ENCODE measurements around the gene TBC1D10A. TPM values are rescaled to one million over a fixed set of nuclear protein-coding genes. Genes with fewer than 3 reads are reported as not detected.
"Not testable (repeated sequence)": the region's sequence is repeated elsewhere in the genome, so short reads cannot be mapped to it uniquely, and the experiment has no call there.

Gene TBC1D10A
- polyA plus RNA-seq, 1 donor, result 16.9 TPM

GRCh38 chr22:30347255-30347892 is 20.6 kb upstream of the TBC1D10A start:
- H3K9me3 ChIP-seq (ENCODE audit: control insufficient read depth, low read depth, low read length), result no peaks in the 10 kb centered on the region
- H3K4me1 ChIP-seq (ENCODE audit: control insufficient read depth, insufficient read depth, low read length), result no peaks in the 10 kb centered on the region
- H3K27ac ChIP-seq (ENCODE audit: low read length), result no peak overlapping the region
- WGBS (ENCODE audit: insufficient coverage, low lambda C conversion rate), result 100% methylated on average over 2 of the region's 5 CpGs
- no peaks in the 10 kb centered on the region for H3K27me3 ChIP-seq (ENCODE audit: control insufficient read depth, insufficient read depth, low read length)
- H3K36me3 ChIP-seq (ENCODE audit: control insufficient read depth, insufficient read depth, low read length), result peaks cover 94% of the 10 kb centered on the region
- DNase-seq, result no peak
- no peak overlapping the region for H3K4me3 ChIP-seq (ENCODE audit: low read length)

- no peaks in the 10 kb centered on the region for H3K9me3 ChIP-seq (ENCODE audit: control insufficient read depth, low read depth, low read length)
- no peaks in the 10 kb centered on the region for H3K4me1 ChIP-seq (ENCODE audit: control insufficient read depth, insufficient read depth, low read length)
- WGBS (ENCODE audit: insufficient coverage, low lambda C conversion rate), result 100% methylated on average over 2 of the region's 13 CpGs
- no peaks in the 10 kb centered on the region for H3K27me3 ChIP-seq (ENCODE audit: control insufficient read depth, insufficient read depth, low read length)
- no peak for DNase-seq
- peaks cover 94% of the 10 kb centered on the region for H3K36me3 ChIP-seq (ENCODE audit: control insufficient read depth, insufficient read depth, low read length)
- H3K4me3 ChIP-seq (ENCODE audit: low read length), result no peak overlapping the region
- H3K27ac ChIP-seq (ENCODE audit: low read length), result no peak overlapping the region
Observed at GRCh38 chr22:30344447-30345200, 17.9 kb upstream of the TBC1D10A start.

GRCh38 chr22:30340911-30341685 is 14.4 kb upstream of the TBC1D10A start:
- no peak overlapping the region for H3K27ac ChIP-seq (ENCODE audit: low read length)

GRCh38 chr22:30338802-30339201 is 12.1 kb upstream of the TBC1D10A start:
- H3K9me3 ChIP-seq (ENCODE audit: control insufficient read depth, low read depth, low read length), result no peaks in the 10 kb centered on the region
- DNase-seq, result no peak

More at GRCh38 chr22:30340911-30341685, 14.4 kb upstream of the TBC1D10A start:
- Histone ChIP-seq H3K4me1 (ENCODE audit: control insufficient read depth, insufficient read depth, low read length) (no peaks in the 10 kb centered on the region), H3K9me3 (ENCODE audit: control insufficient read depth, low read depth, low read length) (no peaks in the 10 kb centered on the region), H3K36me3 (ENCODE audit: control insufficient read depth, insufficient read depth, low read length) (peaks cover 98% of the 10 kb centered on the region), H3K4me3 (ENCODE audit: low read length) (no peak overlapping the region), H3K27me3 (ENCODE audit: control insufficient read depth, insufficient read depth, low read length) (no peaks in the 10 kb centered on the region)
- DNase-seq, result no peak
- no CpG with 5 or more reads among the region's 16 CpGs for WGBS (ENCODE audit: insufficient coverage, low lambda C conversion rate)

GRCh38 chr22:30338341-30338740 is 11.6 kb upstream of the TBC1D10A start:
- no CpG with 5 or more reads among the region's 9 CpGs for WGBS (ENCODE audit: insufficient coverage, low lambda C conversion rate)
- H3K27me3 ChIP-seq (ENCODE audit: control insufficient read depth, insufficient read depth, low read length); DNase-seq; H3K4me3 ChIP-seq (ENCODE audit: low read length); H3K4me1 ChIP-seq (ENCODE audit: control insufficient read depth, insufficient read depth, low read length); H3K9me3 ChIP-seq (ENCODE audit: control insufficient read depth, low read depth, low read length); H3K27ac ChIP-seq (ENCODE audit: low read length): not testable (repeated sequence)
- H3K36me3 ChIP-seq (ENCODE audit: control insufficient read depth, insufficient read depth, low read length), result peaks cover 98% of the 10 kb centered on the region

More at GRCh38 chr22:30338802-30339201, 12.1 kb upstream of the TBC1D10A start:
- Histone ChIP-seq H3K4me3 (ENCODE audit: low read length) (no peak overlapping the region), H3K4me1 (ENCODE audit: control insufficient read depth, insufficient read depth, low read length) (no peaks in the 10 kb centered on the region), H3K27ac (ENCODE audit: low read length) (no peak overlapping the region), H3K27me3 (ENCODE audit: control insufficient read depth, insufficient read depth, low read length) (no peaks in the 10 kb centered on the region), H3K36me3 (ENCODE audit: control insufficient read depth, insufficient read depth, low read length) (peaks cover 98% of the 10 kb centered on the region)
- WGBS (ENCODE audit: insufficient coverage, low lambda C conversion rate), result no CpG with 5 or more reads among the region's 7 CpGs

- Histone ChIP-seq H3K4me1 (ENCODE audit: control insufficient read depth, insufficient read depth, low read length) (no peaks in the 10 kb centered on the region), H3K27ac (ENCODE audit: low read length) (no peak overlapping the region), H3K27me3 (ENCODE audit: control insufficient read depth, insufficient read depth, low read length) (no peaks in the 10 kb centered on the region), H3K4me3 (ENCODE audit: low read length) (no peak overlapping the region), H3K36me3 (ENCODE audit: control insufficient read depth, insufficient read depth, low read length) (peaks cover 98% of the 10 kb centered on the region), H3K9me3 (ENCODE audit: control insufficient read depth, low read depth, low read length) (no peaks in the 10 kb centered on the region)
- no CpG with 5 or more reads among the region's 8 CpGs for WGBS (ENCODE audit: insufficient coverage, low lambda C conversion rate)
- no peak for DNase-seq
Observed at GRCh38 chr22:30337461-30337778, 10.7 kb upstream of the TBC1D10A start.

- Histone ChIP-seq H3K27ac (ENCODE audit: low read length) (no peak overlapping the region), H3K9me3 (ENCODE audit: control insufficient read depth, low read depth, low read length) (no peaks in the 10 kb centered on the region), H3K27me3 (ENCODE audit: control insufficient read depth, insufficient read depth, low read length) (no peaks in the 10 kb centered on the region), H3K4me1 (ENCODE audit: control insufficient read depth, insufficient read depth, low read length) (no peaks in the 10 kb centered on the region), H3K4me3 (ENCODE audit: low read length) (no peak overlapping the region), H3K36me3 (ENCODE audit: control insufficient read depth, insufficient read depth, low read length) (peaks cover 93% of the 10 kb centered on the region)
- WGBS (ENCODE audit: insufficient coverage, low lambda C conversion rate), result no CpG with 5 or more reads among the region's 4 CpGs
- DNase-seq, result no peak
Observed at GRCh38 chr22:30336752-30337460, 10.2 kb upstream of the TBC1D10A start.

GRCh38 chr22:30335236-30335635 is 8.5 kb upstream of the TBC1D10A start:
- no peaks in the 10 kb centered on the region for H3K9me3 ChIP-seq (ENCODE audit: control insufficient read depth, low read depth, low read length)
- H3K36me3 ChIP-seq (ENCODE audit: control insufficient read depth, insufficient read depth, low read length), result peaks cover 84% of the 10 kb centered on the region
- no peak for DNase-seq
- H3K4me3 ChIP-seq (ENCODE audit: low read length), result no peak overlapping the region
- no peak overlapping the region for H3K27ac ChIP-seq (ENCODE audit: low read length)
- no peaks in the 10 kb centered on the region for H3K4me1 ChIP-seq (ENCODE audit: control insufficient read depth, insufficient read depth, low read length)
- WGBS (ENCODE audit: insufficient coverage, low lambda C conversion rate), result no CpG with 5 or more reads among the region's 1 CpG
- H3K27me3 ChIP-seq (ENCODE audit: control insufficient read depth, insufficient read depth, low read length), result no peaks in the 10 kb centered on the region

- Histone ChIP-seq H3K4me1 (ENCODE audit: control insufficient read depth, insufficient read depth, low read length) (no peaks in the 10 kb centered on the region), H3K4me3 (ENCODE audit: low read length) (no peak overlapping the region), H3K27ac (ENCODE audit: low read length) (no peak overlapping the region), H3K36me3 (ENCODE audit: control insufficient read depth, insufficient read depth, low read length) (peaks cover 80% of the 10 kb centered on the region), H3K9me3 (ENCODE audit: control insufficient read depth, low read depth, low read length) (no peaks in the 10 kb centered on the region), H3K27me3 (ENCODE audit: control insufficient read depth, insufficient read depth, low read length) (no peaks in the 10 kb centered on the region)
- DNase-seq, result no peak
- WGBS (ENCODE audit: insufficient coverage, low lambda C conversion rate), result no CpG with 5 or more reads among the region's 4 CpGs
Observed at GRCh38 chr22:30334646-30335045, 7.9 kb upstream of the TBC1D10A start.

GRCh38 chr22:30333707-30334087 is 7.0 kb upstream of the TBC1D10A start:
- no peak for DNase-seq
- Histone ChIP-seq H3K27ac (ENCODE audit: low read length) (no peak overlapping the region), H3K4me1 (ENCODE audit: control insufficient read depth, insufficient read depth, low read length) (no peaks in the 10 kb centered on the region), H3K9me3 (ENCODE audit: control insufficient read depth, low read depth, low read length) (no peaks in the 10 kb centered on the region), H3K36me3 (ENCODE audit: control insufficient read depth, insufficient read depth, low read length) (peaks cover 72% of the 10 kb centered on the region), H3K4me3 (ENCODE audit: low read length) (no peak overlapping the region), H3K27me3 (ENCODE audit: control insufficient read depth, insufficient read depth, low read length) (no peaks in the 10 kb centered on the region)
- 100% methylated on average over 1 of the region's 3 CpGs for WGBS (ENCODE audit: insufficient coverage, low lambda C conversion rate)
